ENCODE measurements around the gene PSMC5.
"Not testable (repeated sequence)": the region's sequence is repeated elsewhere in the genome, so short reads cannot be mapped to it uniquely, and the experiment has no call there.

Gene PSMC5

DNA sequence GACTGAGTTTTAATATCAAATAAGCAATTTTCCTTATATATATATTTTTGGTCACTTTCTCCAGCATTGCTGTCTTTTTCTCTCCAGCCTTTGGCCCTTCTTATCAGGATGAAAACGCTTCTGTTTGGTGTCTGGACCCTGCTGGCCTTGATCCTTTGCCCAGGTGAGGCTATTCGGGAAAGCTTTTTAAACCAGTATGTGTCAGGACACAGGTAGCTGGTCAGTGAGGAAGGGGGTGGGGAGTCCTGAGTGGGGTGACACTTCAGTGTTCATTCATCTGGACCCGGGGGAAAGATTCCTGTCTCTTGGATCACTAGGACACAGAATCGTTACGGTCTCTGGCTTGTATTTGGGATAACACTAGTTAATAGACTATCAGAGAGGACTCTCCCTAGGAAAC is 27.5 kb downstream of the PSMC5 start (continued):
- no peak for TF ChIP-seq ZNF70 (CRISPR knock-in tag; IDR thresholded peaks at IDR 0.05)
- TF ChIP-seq, protein P1, sequence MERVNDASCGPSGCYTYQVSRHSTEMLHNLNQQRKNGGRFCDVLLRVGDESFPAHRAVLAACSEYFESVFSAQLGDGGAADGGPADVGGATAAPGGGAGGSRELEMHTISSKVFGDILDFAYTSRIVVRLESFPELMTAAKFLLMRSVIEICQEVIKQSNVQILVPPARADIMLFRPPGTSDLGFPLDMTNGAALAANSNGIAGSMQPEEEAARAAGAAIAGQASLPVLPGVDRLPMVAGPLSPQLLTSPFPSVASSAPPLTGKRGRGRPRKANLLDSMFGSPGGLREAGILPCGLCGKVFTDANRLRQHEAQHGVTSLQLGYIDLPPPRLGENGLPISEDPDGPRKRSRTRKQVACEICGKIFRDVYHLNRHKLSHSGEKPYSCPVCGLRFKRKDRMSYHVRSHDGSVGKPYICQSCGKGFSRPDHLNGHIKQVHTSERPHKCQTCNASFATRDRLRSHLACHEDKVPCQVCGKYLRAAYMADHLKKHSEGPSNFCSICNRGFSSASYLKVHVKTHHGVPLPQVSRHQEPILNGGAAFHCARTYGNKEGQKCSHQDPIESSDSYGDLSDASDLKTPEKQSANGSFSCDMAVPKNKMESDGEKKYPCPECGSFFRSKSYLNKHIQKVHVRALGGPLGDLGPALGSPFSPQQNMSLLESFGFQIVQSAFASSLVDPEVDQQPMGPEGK (CRISPR knock-in tag; IDR thresholded peaks at IDR 0.05; ENCODE audit: borderline replicate concordance): no peak
- no peak for TF ChIP-seq ESRRG (CRISPR knock-in tag; IDR thresholded peaks at IDR 0.05)

DNA sequence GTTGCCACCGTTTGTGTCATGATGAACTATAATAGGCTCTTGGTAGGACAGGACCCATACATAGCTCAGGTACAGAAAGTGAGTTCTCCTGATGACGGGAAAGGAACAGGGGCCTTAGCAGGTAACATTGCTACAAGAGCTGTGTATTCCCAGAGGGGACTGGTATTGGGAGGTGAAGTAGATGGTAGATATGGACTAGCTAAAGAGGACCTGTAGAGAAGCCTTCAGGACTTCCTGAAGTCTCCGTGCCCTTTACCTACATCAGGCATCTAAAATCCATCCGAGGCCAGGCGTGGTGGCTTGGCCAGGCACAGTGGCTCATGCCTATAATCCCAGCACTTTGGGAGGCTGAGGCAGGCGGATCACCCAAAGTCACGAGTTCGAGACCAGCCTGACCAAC is 28.0 kb downstream of the PSMC5 start:
- TF ChIP-seq GLIS3 (CRISPR knock-in tag; IDR thresholded peaks at IDR 0.05) (no peak), TOX (CRISPR knock-in tag; IDR thresholded peaks at IDR 0.05; ENCODE audit: borderline replicate concordance) (no peak), ZC3H10 (CRISPR knock-in tag; IDR thresholded peaks at IDR 0.05) (no peak), BACH2 (CRISPR knock-in tag; IDR thresholded peaks at IDR 0.05; ENCODE audit: borderline replicate concordance) (no peak), CSDC2 (CRISPR knock-in tag; IDR thresholded peaks at IDR 0.05) (no peak), ZFP3 (CRISPR knock-in tag; IDR thresholded peaks at IDR 0.05) (no peak), OSR1 (CRISPR knock-in tag; IDR thresholded peaks at IDR 0.05) (no peak), PPARA (CRISPR knock-in tag; IDR thresholded peaks at IDR 0.05; ENCODE audit: borderline replicate concordance) (no peak), ZNF565 (CRISPR knock-in tag; conservative IDR thresholded peaks at IDR 0.05; ENCODE audit: low read depth) (no peak), ISL1 (CRISPR knock-in tag; IDR thresholded peaks at IDR 0.05) (no peak), ZNF70 (CRISPR knock-in tag; IDR thresholded peaks at IDR 0.05) (no peak), ZNF8 (CRISPR knock-in tag; IDR thresholded peaks at IDR 0.05) (no peak), ARNTL (CRISPR knock-in tag; IDR thresholded peaks at IDR 0.05; ENCODE audit: borderline replicate concordance, low read depth) (no peak)
- TF ChIP-seq, protein P1 (CRISPR knock-in tag; IDR thresholded peaks at IDR 0.05; ENCODE audit: borderline replicate concordance): no peak
- TF ChIP-seq, protein P2, sequence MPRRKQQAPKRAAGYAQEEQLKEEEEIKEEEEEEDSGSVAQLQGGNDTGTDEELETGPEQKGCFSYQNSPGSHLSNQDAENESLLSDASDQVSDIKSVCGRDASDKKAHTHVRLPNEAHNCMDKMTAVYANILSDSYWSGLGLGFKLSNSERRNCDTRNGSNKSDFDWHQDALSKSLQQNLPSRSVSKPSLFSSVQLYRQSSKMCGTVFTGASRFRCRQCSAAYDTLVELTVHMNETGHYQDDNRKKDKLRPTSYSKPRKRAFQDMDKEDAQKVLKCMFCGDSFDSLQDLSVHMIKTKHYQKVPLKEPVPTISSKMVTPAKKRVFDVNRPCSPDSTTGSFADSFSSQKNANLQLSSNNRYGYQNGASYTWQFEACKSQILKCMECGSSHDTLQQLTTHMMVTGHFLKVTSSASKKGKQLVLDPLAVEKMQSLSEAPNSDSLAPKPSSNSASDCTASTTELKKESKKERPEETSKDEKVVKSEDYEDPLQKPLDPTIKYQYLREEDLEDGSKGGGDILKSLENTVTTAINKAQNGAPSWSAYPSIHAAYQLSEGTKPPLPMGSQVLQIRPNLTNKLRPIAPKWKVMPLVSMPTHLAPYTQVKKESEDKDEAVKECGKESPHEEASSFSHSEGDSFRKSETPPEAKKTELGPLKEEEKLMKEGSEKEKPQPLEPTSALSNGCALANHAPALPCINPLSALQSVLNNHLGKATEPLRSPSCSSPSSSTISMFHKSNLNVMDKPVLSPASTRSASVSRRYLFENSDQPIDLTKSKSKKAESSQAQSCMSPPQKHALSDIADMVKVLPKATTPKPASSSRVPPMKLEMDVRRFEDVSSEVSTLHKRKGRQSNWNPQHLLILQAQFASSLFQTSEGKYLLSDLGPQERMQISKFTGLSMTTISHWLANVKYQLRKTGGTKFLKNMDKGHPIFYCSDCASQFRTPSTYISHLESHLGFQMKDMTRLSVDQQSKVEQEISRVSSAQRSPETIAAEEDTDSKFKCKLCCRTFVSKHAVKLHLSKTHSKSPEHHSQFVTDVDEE (CRISPR knock-in tag; IDR thresholded peaks at IDR 0.05): no peak
- TF ChIP-seq, protein P3, sequence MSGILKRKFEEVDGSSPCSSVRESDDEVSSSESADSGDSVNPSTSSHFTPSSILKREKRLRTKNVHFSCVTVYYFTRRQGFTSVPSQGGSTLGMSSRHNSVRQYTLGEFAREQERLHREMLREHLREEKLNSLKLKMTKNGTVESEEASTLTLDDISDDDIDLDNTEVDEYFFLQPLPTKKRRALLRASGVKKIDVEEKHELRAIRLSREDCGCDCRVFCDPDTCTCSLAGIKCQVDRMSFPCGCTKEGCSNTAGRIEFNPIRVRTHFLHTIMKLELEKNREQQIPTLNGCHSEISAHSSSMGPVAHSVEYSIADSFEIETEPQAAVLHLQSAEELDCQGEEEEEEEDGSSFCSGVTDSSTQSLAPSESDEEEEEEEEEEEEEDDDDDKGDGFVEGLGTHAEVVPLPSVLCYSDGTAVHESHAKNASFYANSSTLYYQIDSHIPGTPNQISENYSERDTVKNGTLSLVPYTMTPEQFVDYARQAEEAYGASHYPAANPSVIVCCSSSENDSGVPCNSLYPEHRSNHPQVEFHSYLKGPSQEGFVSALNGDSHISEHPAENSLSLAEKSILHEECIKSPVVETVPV (CRISPR knock-in tag; IDR thresholded peaks at IDR 0.05): no peak
- ATAC-seq: no peak

DNA sequence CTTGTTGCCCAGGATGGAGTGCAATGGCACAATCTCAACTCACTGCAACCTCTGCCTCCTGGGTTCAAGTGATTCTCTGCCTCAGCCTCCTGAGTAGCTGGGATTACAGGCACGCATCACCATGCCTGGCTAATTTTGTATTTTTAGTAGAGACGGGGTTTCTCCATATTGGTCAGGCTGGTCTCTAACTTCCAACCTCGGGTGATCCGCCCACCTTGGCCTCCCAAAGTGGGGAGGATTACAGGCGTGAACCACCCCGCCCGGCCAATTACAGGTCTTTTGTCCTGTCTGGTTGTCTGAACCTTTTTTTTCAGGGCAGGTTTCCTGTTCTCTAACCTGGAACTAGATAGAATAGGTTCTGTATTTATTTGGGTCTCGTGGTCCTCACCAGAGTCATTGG is 29.2 kb downstream of the PSMC5 start:
- not testable (repeated sequence) for ATAC-seq

DNA sequence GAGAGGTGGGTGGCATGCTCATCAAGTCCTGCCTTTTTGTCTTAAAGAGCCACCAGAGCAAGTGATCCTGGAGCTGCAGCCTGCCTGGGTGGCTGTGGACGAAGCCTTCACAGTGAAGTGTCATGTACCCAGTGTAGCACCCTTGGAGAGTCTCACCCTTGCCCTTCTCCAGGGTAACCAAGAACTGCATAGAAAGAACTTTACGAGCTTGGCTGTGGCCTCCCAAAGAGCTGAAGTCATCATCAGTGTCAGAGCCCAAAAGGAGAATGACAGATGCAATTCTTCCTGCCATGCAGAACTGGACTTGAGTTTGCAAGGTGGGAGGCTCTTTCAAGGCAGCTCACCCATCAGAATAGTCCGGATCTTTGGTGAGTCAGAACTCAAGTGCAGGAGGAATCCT is 32.0 kb downstream of the PSMC5 start:
- no peak for TF ChIP-seq ZC3H10 (CRISPR knock-in tag; IDR thresholded peaks at IDR 0.05)
- TF ChIP-seq SNAI2 (CRISPR knock-in tag; IDR thresholded peaks at IDR 0.05): no peak
- no peak for TF ChIP-seq ZNF70 (CRISPR knock-in tag; IDR thresholded peaks at IDR 0.05)
- no peak for TF ChIP-seq BACH2 (CRISPR knock-in tag; IDR thresholded peaks at IDR 0.05; ENCODE audit: borderline replicate concordance)
- TF ChIP-seq PPARA (CRISPR knock-in tag; IDR thresholded peaks at IDR 0.05; ENCODE audit: borderline replicate concordance): no peak
- no peak for TF ChIP-seq ISL1 (CRISPR knock-in tag; IDR thresholded peaks at IDR 0.05)
- TF ChIP-seq, protein P4, sequence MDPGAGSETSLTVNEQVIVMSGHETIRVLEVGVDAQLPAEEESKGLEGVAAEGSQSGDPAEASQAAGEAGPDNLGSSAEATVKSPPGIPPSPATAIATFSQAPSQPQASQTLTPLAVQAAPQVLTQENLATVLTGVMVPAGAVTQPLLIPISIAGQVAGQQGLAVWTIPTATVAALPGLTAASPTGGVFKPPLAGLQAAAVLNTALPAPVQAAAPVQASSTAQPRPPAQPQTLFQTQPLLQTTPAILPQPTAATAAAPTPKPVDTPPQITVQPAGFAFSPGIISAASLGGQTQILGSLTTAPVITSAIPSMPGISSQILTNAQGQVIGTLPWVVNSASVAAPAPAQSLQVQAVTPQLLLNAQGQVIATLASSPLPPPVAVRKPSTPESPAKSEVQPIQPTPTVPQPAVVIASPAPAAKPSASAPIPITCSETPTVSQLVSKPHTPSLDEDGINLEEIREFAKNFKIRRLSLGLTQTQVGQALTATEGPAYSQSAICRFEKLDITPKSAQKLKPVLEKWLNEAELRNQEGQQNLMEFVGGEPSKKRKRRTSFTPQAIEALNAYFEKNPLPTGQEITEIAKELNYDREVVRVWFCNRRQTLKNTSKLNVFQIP (CRISPR knock-in tag; IDR thresholded peaks at IDR 0.05; ENCODE audit: borderline replicate concordance, low read depth): no peak
- TF ChIP-seq ARNTL (CRISPR knock-in tag; IDR thresholded peaks at IDR 0.05; ENCODE audit: borderline replicate concordance, low read depth): no peak
- ATAC-seq: no peak

DNA sequence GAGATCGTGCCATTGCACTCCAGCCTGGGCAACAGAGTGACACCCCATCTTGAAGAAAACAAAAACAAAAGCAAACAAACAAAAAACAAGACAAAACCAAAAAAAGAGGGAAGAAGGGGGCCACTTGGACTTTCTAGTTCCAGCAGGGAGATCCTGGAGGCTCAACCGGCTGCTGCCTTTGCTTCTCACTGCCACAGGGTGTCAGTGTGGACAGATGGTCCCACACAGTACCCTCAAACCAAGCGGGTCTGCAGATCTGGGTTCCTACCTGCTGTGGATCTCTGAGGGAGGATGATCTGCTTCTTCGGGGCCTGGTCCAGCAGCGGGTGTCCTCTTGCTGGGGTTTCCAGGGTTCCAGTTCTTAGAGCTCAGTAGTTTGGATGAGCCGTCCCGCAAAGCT is 39.4 kb downstream of the PSMC5 start:
- peak; percentile 85 for ATAC-seq

DNA sequence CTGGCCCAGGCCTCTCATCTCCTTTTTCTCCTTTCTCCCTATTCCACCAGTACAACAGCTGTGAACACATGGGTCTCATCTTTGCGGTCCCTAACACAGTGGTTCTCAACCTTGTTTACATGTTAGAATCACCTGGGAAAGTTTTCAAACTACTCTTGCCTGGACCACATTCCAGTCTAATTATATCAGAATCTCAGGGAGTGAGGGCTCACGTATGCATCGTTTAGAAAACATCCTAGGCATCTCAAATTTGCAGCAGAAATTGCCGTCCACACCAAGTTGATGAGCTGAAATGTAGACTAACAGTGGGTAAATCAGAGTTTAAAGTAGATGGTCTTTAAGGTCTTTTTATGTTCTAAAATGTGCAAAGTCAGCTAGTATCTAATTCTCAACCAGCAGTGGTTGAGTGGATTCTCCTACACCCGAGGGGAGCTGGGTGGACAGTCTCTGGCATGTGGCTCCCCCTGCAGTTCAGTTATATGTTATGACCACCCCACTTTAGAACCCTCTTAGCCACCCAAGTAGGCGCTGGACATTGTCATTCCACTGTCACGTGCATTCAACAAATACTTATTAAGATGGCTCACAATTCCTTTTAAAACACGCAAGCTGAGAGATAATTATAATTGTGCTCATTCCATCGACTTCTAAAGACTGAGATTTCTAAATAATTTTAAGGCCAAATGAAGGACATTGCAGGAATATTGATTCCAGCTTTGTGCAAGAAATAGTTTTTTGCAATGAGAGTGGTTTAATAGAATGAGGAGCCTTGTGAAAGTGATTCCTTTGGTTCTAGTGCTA is 42.5 kb downstream of the PSMC5 start:
- peak; percentile 11; the same call in 1 of the 3 replicates for ATAC-seq

DNA sequence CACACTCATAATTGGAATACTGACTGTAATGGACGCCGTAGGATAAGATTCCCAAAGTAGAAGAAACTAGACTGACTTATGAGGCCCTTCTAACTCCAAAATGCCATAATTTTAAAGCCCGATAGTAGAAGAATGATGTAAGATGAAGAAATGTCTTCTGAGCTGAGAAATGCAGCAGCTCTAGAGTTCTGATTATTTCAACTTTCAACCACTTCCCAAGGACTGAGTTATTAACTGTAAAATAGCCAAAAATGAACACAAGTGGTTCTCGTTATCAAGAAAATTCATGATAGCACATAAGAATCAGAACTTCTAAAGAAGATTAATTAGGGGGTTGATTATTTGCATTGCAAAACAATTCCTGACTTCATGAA is 43.0 kb downstream of the PSMC5 start:
- ATAC-seq: not testable (repeated sequence)

DNA sequence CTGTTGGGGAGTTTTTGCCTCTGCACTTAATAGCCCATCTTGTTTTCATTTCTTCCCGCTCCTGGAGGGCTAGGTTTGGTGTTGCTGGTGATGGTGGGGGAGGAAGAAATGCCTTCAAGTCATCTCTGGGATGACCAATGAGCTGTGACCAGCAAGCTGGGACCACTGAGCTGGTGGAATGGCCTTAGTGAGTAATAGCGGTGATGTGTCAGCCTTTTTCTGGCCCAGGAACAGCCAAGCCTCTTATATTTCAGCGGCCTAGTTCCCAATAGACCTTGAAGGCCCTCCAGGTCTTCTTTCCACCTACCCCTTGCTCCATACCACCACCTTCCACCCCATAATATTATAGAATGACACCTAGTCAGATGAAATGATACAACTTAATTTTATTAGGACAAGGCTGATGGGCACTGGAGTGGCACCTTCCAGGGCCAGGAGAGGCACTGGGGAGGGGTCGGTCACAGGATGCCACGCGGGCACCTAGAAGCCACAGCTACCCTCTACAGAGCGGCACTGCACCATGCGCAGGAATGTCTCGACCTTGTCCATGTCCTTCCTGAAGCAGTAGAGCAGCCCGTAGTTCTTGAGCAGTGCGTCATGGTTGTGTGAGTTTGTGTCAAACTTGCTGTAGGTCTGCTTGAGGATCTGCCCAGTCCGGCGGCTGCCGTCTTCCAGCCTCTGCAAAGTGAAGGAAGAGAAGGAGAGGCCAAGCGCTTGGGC is 44.6 kb downstream of the PSMC5 start:
- not testable (repeated sequence) for ATAC-seq
